Daoy (cell line): ENCODE results near the gene ADAMTSL2. TPM values are rescaled to one million over a fixed set of nuclear protein-coding genes. Genes with fewer than 3 reads are reported as not detected.
"Not testable (repeated sequence)": the region's sequence is repeated elsewhere in the genome, so short reads cannot be mapped to it uniquely, and the experiment has no call there.

Experiments used
- DNase-seq: peaks from one replicate; pipeline ENCODE4 v3.0.0-alpha.2; 2015; ENCODE audit warnings: low read depth
- total RNA-seq: library from RNA; depleted of rRNA; stranded (reverse); fragments of >200 nt; shearing (Covaris generic); gene quantifications from 2 replicates; pipeline ENCODE4 v1.2.3, GENCODE V29; 2014

Gene ADAMTSL2
- total RNA-seq, 1 experiment from 2014 or later = not detected

GRCh38 chr9:133558191-133559126 is 24.0 kb downstream of the ADAMTSL2 start:
- peak; percentile 88 for DNase-seq

- no peak for DNase-seq
Observed at GRCh38 chr9:133560311-133560710, 25.8 kb downstream of the ADAMTSL2 start.

GRCh38 chr9:133560944-133561343 is 26.4 kb downstream of the ADAMTSL2 start:
- DNase-seq = no peak

GRCh38 chr9:133561976-133562554 is 27.6 kb downstream of the ADAMTSL2 start:
- no peak for DNase-seq

- DNase-seq = no peak
Observed at GRCh38 chr9:133562611-133563290, 28.2 kb downstream of the ADAMTSL2 start.

- DNase-seq = peak; percentile 41
Observed at GRCh38 chr9:133563291-133563796, 28.8 kb downstream of the ADAMTSL2 start.

- DNase-seq = not testable (repeated sequence)
Observed at GRCh38 chr9:133563814-133564213, 29.3 kb downstream of the ADAMTSL2 start.

GRCh38 chr9:133564451-133565116 is 30.1 kb downstream of the ADAMTSL2 start:
- no peak for DNase-seq

GRCh38 chr9:133566382-133566781 is 31.9 kb downstream of the ADAMTSL2 start:
- DNase-seq = no peak

- no peak for DNase-seq
Observed at GRCh38 chr9:133566817-133567216, 32.3 kb downstream of the ADAMTSL2 start.

- no peak for DNase-seq
Observed at GRCh38 chr9:133568186-133568585, 33.7 kb downstream of the ADAMTSL2 start.

- DNase-seq = no peak
Observed at GRCh38 chr9:133569121-133569785, 34.7 kb downstream of the ADAMTSL2 start.

GRCh38 chr9:133569891-133570690 is 35.6 kb downstream of the ADAMTSL2 start:
- DNase-seq = no peak

GRCh38 chr9:133570691-133571080 is 36.2 kb downstream of the ADAMTSL2 start:
- DNase-seq = no peak

- DNase-seq = no peak
Observed at GRCh38 chr9:133571391-133571890, 36.9 kb downstream of the ADAMTSL2 start.

- no peak for DNase-seq
Observed at GRCh38 chr9:133571896-133572595, 37.5 kb downstream of the ADAMTSL2 start.

GRCh38 chr9:133572821-133573361 is 38.4 kb downstream of the ADAMTSL2 start:
- no peak for DNase-seq

- no peak for DNase-seq
Observed at GRCh38 chr9:133573791-133574515, 39.4 kb downstream of the ADAMTSL2 start.
